HG03460 (cell line): Measurements from ENCODE around the gene ABHD4.

Experiments
- ATAC-seq: cut with Tn5 transposase; IDR thresholded peaks from one replicate; pipeline ENCODE4 v1.9.1; 2021; ENCODE audit not compliant: unreplicated experiment

ABHD4 gene

GRCh38 chr14:22657861-22658260 lies 59.8 kb downstream of the ABHD4 start:
- no peak for ATAC-seq

GRCh38 chr14:22658946-22659345 lies 60.8 kb downstream of the ABHD4 start:
- no peak for ATAC-seq

GRCh38 chr14:22660654-22661053 lies 62.6 kb downstream of the ABHD4 start:
- ATAC-seq: no peak
